Measurements from ENCODE around the gene DMXL1. TPM values are rescaled to one million over a fixed set of nuclear protein-coding genes. Genes with fewer than 3 reads are reported as not detected.

The DMXL1 gene
- total RNA-seq, 1 experiment from 2014 or later: 29.2 TPM

- in situ Hi-C loops (cut with HindIII; ENCODE audit: low pct_unique_long_range_greater_than_20kb, low sequenced_read_pairs) (no loop called here), intact Hi-C loops (cut with micrococcal nuclease; ENCODE audit: unreplicated experiment) (no loop called here)
- DNase-seq (ENCODE audit: low read depth, low spot score) (no peak), ATAC-seq (no peak)
- Histone ChIP-seq H3K27me3 (ENCODE audit: control insufficient read depth, insufficient read depth, low read length) (no peaks in the 10 kb centered on the region), H3K27ac (ENCODE audit: low read length) (no peak overlapping the region), H3K36me3 (ENCODE audit: control insufficient read depth, insufficient read depth, low read length) (0 out of 2 replicates have a peak, but pooled peaks cover under 1% of the 10 kb centered on the region), H3K4me1 (ENCODE audit: control insufficient read depth, insufficient read depth, low read length) (no peaks in the 10 kb centered on the region), H3K9me3 (ENCODE audit: control insufficient read depth, insufficient read depth, low read depth, low read length) (no peaks in the 10 kb centered on the region; the same call in 1 of the 2 replicates), H3K4me3 (ENCODE audit: low read depth in 2 of 2, low read length in 2 of 2) (no peak overlapping the region)
- POLR2A ChIA-PET: interaction anchor here (0.6 kb wide), 1 partner anchor 144 kb away, joined by 3 read pairs; no protein-coding TSS in a partner anchor
- TF ChIP-seq POLR2AphosphoS5 (IDR thresholded peaks at IDR 0.05; ENCODE audit: low read depth, low read length) (no peak), CTCF (IDR thresholded peaks at IDR 0.05) (no peak), REST (IDR thresholded peaks at IDR 0.05; ENCODE audit: insufficient read depth in 1 of 2, low read depth in 2 of 2, low read length in 1 of 2) (no peak), SIN3A (IDR thresholded peaks at IDR 0.05; ENCODE audit: borderline replicate concordance, insufficient read depth, low read depth, low read length) (no peak), TCF7L2 (IDR thresholded peaks at IDR 0.05; ENCODE audit: low read depth, low read length) (no peak)
- CTCF ChIA-PET: no interaction called here
- no TSS peak for BruUV-seq (replicated peaks)
These were observed 90.5 kb downstream of the DMXL1 start for GRCh38 chr5:119161430-119161829.

GRCh38 chr5:119166026-119166425, 95.1 kb downstream of the DMXL1 start:
- BruUV-seq (replicated peaks): no TSS peak
- ATAC-seq: no peak
- POLR2A ChIA-PET: no interaction called here
- intact Hi-C loops (cut with micrococcal nuclease; ENCODE audit: unreplicated experiment): no loop called here
- Histone ChIP-seq H3K36me3 (ENCODE audit: control insufficient read depth, insufficient read depth, low read length) (0 out of 2 replicates have a peak, but pooled peaks cover 5% of the 10 kb centered on the region), H3K9me3 (ENCODE audit: control insufficient read depth, insufficient read depth, low read depth, low read length) (no peaks in the 10 kb centered on the region), H3K4me3 (ENCODE audit: low read depth in 2 of 2, low read length in 2 of 2) (no peak overlapping the region), H3K27me3 (ENCODE audit: control insufficient read depth, insufficient read depth, low read length) (no peaks in the 10 kb centered on the region), H3K4me1 (ENCODE audit: control insufficient read depth, insufficient read depth, low read length) (no peaks in the 10 kb centered on the region), H3K27ac (ENCODE audit: low read length) (no peak overlapping the region)
- DNase-seq (ENCODE audit: low read depth, low spot score): no peak
- no peak for TF ChIP-seq TCF7L2 (IDR thresholded peaks at IDR 0.05; ENCODE audit: low read depth, low read length)
- TF ChIP-seq CTCF (IDR thresholded peaks at IDR 0.05): no peak
- no peak for TF ChIP-seq SIN3A (IDR thresholded peaks at IDR 0.05; ENCODE audit: borderline replicate concordance, insufficient read depth, low read depth, low read length)
- no peak for TF ChIP-seq REST (IDR thresholded peaks at IDR 0.05; ENCODE audit: insufficient read depth in 1 of 2, low read depth in 2 of 2, low read length in 1 of 2)
- TF ChIP-seq POLR2AphosphoS5 (IDR thresholded peaks at IDR 0.05; ENCODE audit: low read depth, low read length): no peak
- in situ Hi-C loops (cut with HindIII; ENCODE audit: low pct_unique_long_range_greater_than_20kb, low sequenced_read_pairs): no loop called here
- CTCF ChIA-PET: no interaction called here

Data from Panc1 (cell line).